Measurements from ENCODE around the gene ACOT13.

DNA sequence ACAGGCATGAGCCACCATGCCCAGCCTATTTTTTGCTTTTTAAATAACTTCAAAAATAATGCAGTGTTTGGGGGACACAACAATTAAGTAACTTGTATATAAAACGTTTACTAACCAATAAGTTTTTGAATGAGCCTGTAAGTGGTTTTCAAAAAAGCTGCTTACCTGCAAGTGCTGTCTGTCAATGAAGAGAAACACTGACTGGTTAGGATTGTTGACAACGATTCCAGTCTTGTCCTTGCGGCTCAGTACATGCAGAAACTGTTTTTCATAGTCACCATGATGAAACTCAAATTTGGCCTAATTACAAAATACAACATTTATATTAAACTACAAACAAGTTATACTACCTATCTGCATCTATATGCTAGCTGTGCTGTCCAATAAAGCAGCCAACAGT, 41.7 kb downstream of the ACOT13 start:
- TF ChIP-seq, protein P1, sequence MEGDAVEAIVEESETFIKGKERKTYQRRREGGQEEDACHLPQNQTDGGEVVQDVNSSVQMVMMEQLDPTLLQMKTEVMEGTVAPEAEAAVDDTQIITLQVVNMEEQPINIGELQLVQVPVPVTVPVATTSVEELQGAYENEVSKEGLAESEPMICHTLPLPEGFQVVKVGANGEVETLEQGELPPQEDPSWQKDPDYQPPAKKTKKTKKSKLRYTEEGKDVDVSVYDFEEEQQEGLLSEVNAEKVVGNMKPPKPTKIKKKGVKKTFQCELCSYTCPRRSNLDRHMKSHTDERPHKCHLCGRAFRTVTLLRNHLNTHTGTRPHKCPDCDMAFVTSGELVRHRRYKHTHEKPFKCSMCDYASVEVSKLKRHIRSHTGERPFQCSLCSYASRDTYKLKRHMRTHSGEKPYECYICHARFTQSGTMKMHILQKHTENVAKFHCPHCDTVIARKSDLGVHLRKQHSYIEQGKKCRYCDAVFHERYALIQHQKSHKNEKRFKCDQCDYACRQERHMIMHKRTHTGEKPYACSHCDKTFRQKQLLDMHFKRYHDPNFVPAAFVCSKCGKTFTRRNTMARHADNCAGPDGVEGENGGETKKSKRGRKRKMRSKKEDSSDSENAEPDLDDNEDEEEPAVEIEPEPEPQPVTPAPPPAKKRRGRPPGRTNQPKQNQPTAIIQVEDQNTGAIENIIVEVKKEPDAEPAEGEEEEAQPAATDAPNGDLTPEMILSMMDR (IDR thresholded peaks at IDR 0.05; ENCODE audit: poor library complexity) = no peak
- no peak for TF ChIP-seq EZH2phosphoT487 (IDR thresholded peaks at IDR 0.05; ENCODE audit: low read depth, severe bottlenecking, unreplicated experiment)

Measured in hepatocyte (in vitro differentiated cells).